Measurements from ENCODE around the gene AP3S2. TPM values are rescaled to one million over a fixed set of nuclear protein-coding genes. Genes with fewer than 3 reads are reported as not detected.

The AP3S2 gene
- total RNA-seq, 4 donors from 2014 or later: 13.2 to 106 (median 63.5) TPM

DNA sequence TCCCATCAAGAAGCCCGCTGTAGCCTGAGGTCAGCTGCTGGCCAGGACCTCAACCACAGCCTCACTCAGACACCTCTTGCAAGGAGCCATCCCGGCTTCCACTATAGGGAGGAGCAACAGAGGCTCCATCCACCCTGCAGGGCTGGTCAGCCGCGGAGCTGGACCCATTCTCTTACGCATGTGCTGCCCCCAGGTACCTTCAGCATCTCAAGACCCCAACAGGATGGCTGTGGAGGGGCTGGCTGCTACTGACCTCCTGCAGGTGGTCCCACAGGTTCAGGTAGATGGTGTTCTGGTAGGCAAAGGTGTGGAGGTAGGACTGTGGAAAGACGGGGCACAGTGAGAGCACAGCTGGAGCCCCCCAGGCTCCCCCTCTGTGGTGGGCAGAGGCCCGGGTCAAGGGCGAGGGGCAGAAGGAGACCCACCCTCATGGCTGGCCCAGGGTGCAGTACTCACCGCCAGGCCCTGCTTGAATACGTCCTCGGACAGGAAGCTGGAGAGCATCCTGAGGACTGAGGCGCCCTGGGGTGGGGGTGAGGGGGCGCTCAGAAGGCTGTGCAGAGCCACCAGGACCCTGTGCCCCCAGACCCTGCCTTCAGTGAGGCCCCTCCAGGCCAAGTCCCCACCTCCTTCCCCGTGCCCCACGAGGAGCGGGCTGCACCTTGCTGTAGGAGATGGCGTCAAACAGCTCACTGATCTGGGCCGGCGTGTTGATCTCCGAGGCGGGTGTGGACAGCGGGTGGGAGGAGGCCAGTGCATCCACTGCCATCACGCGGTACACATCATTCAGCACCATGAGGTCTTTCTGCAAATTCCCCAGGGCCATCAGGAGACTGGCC lies 90.6 kb downstream of the AP3S2 start:
- TF ChIP-seq, protein P1, sequence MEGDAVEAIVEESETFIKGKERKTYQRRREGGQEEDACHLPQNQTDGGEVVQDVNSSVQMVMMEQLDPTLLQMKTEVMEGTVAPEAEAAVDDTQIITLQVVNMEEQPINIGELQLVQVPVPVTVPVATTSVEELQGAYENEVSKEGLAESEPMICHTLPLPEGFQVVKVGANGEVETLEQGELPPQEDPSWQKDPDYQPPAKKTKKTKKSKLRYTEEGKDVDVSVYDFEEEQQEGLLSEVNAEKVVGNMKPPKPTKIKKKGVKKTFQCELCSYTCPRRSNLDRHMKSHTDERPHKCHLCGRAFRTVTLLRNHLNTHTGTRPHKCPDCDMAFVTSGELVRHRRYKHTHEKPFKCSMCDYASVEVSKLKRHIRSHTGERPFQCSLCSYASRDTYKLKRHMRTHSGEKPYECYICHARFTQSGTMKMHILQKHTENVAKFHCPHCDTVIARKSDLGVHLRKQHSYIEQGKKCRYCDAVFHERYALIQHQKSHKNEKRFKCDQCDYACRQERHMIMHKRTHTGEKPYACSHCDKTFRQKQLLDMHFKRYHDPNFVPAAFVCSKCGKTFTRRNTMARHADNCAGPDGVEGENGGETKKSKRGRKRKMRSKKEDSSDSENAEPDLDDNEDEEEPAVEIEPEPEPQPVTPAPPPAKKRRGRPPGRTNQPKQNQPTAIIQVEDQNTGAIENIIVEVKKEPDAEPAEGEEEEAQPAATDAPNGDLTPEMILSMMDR (IDR thresholded peaks at IDR 0.05): no peak
- no peak for TF ChIP-seq POLR2A (IDR thresholded peaks at IDR 0.05)
- peak overlapping the region in 3 of 4 donors; percentile 43 to 92 (median 89) for H3K27ac ChIP-seq
- peaks cover 0 to 62% (median 0%) of the 10 kb centered on the region in 3 donors for H3K36me3 ChIP-seq
- peak overlapping the region in 3 of 4 donors; percentile 30 to 73 (median 58) for H3K4me3 ChIP-seq
- peak in 1 of 3 donors; percentile 60 for DNase-seq
- no peaks in the 10 kb centered on the region for H3K27me3 ChIP-seq
- H3K4me1 ChIP-seq: no peaks in the 10 kb centered on the region
- H3K9me3 ChIP-seq: no peaks in the 10 kb centered on the region

DNA sequence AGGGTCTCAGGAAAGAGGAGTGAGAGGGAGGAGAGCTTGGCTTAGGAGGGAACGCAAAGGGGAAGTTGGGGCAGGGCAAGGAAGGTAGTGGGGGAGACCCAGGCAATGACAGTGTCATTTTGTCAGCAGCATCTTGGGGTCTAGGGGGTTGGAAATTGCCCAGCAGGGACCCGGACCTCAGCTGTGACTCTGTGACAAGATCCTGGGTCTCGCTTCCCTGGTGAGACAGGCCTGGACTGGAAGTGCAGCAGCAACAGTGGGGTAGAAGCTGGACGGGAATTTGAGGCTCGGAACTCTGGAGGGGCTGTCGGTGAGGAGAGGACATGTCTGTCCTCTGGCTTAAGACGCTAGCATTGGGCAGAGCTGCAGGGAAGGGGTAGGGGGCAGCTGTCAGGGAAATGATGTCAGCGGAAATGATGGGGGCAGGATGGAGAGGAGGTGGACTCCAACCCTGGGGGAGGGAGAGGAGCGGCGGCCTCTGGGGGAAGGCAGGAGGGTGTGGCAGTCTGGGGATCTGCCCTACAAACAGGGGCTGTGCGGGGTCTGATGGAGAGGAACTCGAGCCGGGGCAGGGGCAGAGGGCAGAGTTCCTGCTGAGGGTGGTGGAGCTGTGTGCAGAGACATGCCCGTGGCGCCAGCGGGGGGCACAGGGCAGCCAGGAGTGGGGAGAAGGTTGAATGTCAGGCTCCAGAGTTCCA lies 91.4 kb downstream of the AP3S2 start:
- Histone ChIP-seq H3K4me1 (no peaks in the 10 kb centered on the region), H3K4me3 (peak overlapping the region in 3 of 4 donors; percentile 30 to 73 (median 58)), H3K9me3 (no peaks in the 10 kb centered on the region), H3K27ac (peak overlapping the region in 3 of 4 donors; percentile 43 to 92 (median 89)), H3K27me3 (no peaks in the 10 kb centered on the region), H3K36me3 (peaks cover 0 to 70% (median 0%) of the 10 kb centered on the region in 3 donors)
- peak in 1 of 2 donors; percentile 24 for TF ChIP-seq POLR2A (IDR thresholded peaks at IDR 0.05)
- TF ChIP-seq, protein P1 (IDR thresholded peaks at IDR 0.05): no peak
- peak in 1 of 3 donors; percentile 74 for DNase-seq

DNA sequence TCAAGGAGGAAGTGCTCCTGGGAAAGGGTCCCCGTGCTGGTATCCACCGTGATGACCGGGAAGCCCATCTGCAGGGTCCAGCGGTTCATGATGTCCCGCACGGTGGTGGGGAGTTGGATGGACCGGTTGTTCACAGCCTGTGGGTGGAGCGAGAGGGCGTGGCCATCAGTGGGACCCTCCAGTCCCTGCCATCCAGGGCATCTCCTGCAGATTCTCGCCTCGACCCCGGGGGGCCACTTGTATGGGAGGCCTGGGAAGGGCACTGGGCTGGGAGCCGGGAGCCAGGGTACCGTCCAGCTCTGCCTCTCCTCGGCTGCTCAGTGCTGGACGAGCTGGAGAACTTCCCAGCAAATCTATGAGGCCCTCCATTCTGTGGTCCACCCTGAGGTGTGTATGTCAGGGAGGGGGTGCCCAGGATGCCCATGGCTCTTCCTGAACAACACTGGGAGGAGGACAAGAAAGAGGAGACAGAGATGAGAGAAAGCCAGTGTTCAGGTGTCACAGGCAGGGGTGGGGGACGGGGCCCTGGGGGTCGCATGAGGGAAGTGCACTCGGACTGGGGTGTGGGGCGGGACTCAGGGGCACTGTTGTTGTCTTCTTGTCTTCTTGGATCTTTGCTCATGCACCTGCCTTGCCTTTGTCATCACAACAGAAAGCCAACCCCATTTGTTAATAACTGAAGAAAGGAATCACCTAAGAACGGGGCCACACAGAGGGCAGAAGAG lies 92.2 kb downstream of the AP3S2 start:
- Histone ChIP-seq H3K4me1 (no peaks in the 10 kb centered on the region), H3K27ac (peak overlapping the region in 2 of 4 donors; percentile 89 to 92), H3K36me3 (peaks cover 0 to 77% (median 0%) of the 10 kb centered on the region in 3 donors), H3K4me3 (peak overlapping the region in 2 of 4 donors; percentile 58 to 73), H3K27me3 (no peaks in the 10 kb centered on the region), H3K9me3 (no peaks in the 10 kb centered on the region)
- TF ChIP-seq, protein P1 (IDR thresholded peaks at IDR 0.05): no peak
- peak in 1 of 2 donors; percentile 24 for TF ChIP-seq POLR2A (IDR thresholded peaks at IDR 0.05)
- peak in 1 of 3 donors; percentile 54 for DNase-seq

DNA sequence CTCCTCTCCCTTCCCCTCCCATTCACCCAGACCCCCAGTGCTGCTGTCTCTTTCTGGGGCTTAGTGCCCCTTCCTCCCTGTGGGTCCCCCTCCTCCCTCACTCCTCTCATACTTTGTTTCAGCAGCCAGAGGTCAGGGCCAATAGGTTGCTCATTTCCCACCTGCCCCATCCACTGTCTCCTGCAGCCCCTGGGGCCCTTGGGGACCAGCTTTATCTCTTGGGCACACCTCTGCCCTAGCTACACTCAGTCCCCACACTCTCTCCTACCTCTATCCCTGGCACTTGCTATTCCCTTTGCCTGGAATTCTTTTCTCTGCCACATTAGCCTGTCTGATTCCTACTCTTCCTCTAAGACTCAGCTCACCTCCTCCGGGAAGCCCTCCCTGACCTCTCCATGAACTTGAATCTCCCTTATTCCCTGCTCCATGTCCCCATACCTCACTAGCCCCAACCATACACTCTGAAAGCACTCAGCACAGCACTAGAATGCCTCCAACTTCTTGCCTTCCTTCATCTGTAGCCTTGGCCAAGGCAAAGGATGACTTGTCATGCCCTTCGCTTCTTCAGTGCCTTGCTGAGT lies 93.8 kb downstream of the AP3S2 start:
- H3K4me3 ChIP-seq: peak overlapping the region in 2 of 4 donors; percentile 26 to 73
- H3K9me3 ChIP-seq: no peaks in the 10 kb centered on the region

More for the DNA sequence above, 93.8 kb downstream of the AP3S2 start:
- no peaks in the 10 kb centered on the region for H3K27me3 ChIP-seq
- no peak for DNase-seq
- H3K36me3 ChIP-seq: peaks cover 0 to 77% (median 0%) of the 10 kb centered on the region in 3 donors
- H3K4me1 ChIP-seq: peaks cover 0 to 6% (median 0%) of the 10 kb centered on the region in 4 donors
- TF ChIP-seq, protein P1 (IDR thresholded peaks at IDR 0.05): no peak
- no peak for TF ChIP-seq POLR2A (IDR thresholded peaks at IDR 0.05)
- H3K27ac ChIP-seq: peak overlapping the region in 2 of 4 donors; percentile 15 to 47

All from Peyer's patch (tissue), 4 donors.